ENCODE measurements around the gene PLEKHH1.

PLEKHH1 gene

DNA sequence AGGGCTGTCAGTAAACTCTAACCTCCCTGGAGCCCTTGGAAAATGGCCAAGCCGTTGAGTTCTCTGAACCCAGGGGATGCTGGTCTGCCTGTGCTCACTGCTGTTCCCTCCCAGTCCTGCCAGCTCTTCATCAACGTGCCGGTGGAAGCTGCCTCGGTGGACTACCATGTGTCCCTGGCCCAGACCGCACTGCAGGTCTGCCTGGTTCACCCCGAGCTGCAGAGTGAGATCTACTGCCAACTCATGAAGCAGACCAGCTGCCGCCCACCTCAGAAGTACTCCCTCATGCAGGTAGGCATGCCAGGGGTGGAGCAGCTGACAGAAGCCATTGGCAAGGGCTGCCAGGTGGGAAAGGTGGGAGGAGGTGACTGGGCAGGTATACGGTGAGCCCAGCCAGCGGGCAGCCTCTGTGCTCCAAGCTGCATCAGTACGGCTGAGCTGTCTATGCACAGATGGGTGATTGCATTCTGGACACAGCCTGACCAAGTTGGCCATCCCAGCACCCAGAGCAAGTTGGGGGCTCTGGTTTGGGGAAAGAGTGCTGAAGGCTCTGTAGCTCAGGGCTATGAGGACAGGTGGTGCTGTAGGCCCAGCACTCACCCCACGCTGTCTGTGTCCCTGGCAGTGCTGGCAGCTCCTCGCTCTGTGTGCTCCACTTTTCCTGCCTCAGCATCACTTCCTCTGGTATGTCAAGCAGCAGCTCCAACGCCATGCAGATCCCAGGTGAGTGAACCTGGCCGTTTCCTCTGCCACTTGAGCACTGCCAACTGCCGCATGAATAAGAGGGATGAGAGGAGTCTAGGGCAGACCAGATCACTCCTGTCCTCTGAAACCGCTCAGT, 45.0 kb downstream of the PLEKHH1 start:
- Mint-ChIP-seq H3K36me3 (ENCODE audit: low read depth) (peaks cover 37% of the 10 kb centered on the region), H3K27ac (no peak overlapping the region), H3K4me3 (no peak overlapping the region), H3K27me3 (ENCODE audit: low read depth, poor library complexity) (no peaks in the 10 kb centered on the region), H3K4me1 (no peaks in the 10 kb centered on the region), H3K9me3 (no peaks in the 10 kb centered on the region)
- TF ChIP-seq CTCF (IDR thresholded peaks at IDR 0.05): no peak
- no peak for DNase-seq

- Mint-ChIP-seq H3K9me3 (no peaks in the 10 kb centered on the region), H3K27me3 (ENCODE audit: low read depth, poor library complexity) (no peaks in the 10 kb centered on the region), H3K4me3 (no peak overlapping the region), H3K4me1 (no peaks in the 10 kb centered on the region), H3K36me3 (ENCODE audit: low read depth) (peaks cover 32% of the 10 kb centered on the region), H3K27ac (no peak overlapping the region)
- no peak for TF ChIP-seq CTCF (IDR thresholded peaks at IDR 0.05)
- DNase-seq: no peak
These were observed 46.0 kb downstream of the PLEKHH1 start for GRCh38 chr14:67579040-67579439.

DNA sequence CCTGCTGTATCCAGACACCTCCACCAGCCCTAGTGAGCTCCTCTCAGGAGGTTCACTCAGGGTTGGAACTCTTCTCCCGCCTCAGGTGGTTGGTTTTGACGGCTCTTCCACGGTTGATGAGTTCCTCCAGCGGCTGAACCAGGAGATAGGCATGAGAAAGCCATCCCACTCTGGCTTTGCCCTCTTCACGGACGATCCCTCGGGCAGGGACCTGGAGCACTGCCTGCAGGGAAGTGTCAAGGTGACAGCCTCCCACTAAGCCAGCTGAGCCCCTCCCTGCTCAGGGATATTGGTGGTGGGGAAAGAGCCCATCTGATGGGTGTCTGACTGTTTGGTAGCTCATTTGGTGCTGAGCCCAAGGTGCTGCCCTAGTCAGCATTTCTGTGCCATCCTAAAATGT, 46.5 kb downstream of the PLEKHH1 start:
- no peaks in the 10 kb centered on the region for H3K9me3 Mint-ChIP-seq
- peak overlapping the region; percentile 26 for H3K27ac Mint-ChIP-seq
- no peaks in the 10 kb centered on the region for H3K27me3 Mint-ChIP-seq (ENCODE audit: low read depth, poor library complexity)
- no peaks in the 10 kb centered on the region for H3K4me1 Mint-ChIP-seq
- no peak for DNase-seq
- H3K4me3 Mint-ChIP-seq: no peak overlapping the region
- H3K36me3 Mint-ChIP-seq (ENCODE audit: low read depth): peaks cover 32% of the 10 kb centered on the region
- TF ChIP-seq CTCF (IDR thresholded peaks at IDR 0.05): no peak

DNA sequence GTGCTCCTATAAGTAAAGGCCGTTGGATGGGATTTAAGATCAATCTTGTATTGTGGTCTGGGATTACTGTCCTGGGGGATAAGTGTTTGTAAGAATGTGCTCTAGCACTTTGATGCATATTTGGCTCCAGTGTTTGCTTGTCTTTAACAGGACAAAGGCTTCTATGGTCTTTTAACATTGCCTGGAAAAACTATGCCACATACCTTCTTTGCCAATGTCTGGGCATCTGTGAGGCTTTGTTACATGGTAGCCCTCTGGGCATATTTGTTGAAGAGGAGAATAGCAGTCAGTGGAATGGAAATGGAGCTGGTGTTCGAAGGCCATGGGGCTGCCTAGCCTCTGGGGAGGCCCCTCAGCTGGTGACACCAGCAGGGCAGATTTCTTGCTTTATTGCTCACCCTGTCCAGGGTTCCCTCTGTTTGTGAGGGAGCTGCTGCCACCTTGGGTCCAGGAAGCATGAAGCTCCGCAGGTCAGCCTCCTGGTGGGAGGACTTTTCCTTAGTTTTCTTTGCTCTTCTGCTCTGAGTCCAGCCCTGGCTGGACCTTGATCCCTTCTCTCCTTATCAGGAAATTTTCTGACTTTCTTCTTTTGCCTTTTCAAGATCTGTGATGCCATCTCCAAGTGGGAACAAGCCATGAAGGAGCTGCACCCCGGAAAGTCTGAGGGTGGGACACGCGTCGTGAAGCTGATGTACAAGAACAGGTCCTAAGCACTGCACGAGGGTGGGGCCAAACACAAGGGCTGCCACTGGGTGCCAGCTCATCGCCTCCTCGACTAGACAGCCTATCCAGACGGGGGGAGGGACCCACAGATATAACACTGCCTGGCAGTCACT, 47.5 kb downstream of the PLEKHH1 start:
- Mint-ChIP-seq H3K36me3 (ENCODE audit: low read depth) (peaks cover 27% of the 10 kb centered on the region), H3K27me3 (ENCODE audit: low read depth, poor library complexity) (no peaks in the 10 kb centered on the region), H3K27ac (no peak overlapping the region), H3K4me3 (no peak overlapping the region), H3K9me3 (no peaks in the 10 kb centered on the region), H3K4me1 (no peaks in the 10 kb centered on the region)
- no peak for TF ChIP-seq CTCF (IDR thresholded peaks at IDR 0.05)
- no peak for DNase-seq

DNA sequence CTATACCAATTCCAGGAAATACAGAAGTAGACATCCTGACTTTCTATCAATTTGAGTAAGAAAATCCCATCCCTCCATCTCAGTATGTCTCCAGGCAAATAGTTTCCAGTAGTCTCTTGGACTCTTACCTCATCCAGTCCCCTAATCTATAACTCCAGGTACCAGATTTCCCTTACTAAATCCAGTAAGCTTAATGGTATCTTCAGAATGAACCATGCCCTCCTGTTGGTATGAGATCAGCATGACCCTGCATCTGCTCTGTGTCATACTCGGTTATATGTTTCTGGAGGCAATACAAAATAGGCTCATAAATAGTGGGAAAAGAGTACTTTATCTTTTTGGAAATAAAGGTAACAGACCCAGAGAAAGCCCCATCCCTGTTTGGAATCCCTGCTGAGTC, 48.6 kb downstream of the PLEKHH1 start:
- Mint-ChIP-seq H3K27me3 (ENCODE audit: low read depth, poor library complexity) (no peaks in the 10 kb centered on the region), H3K4me3 (no peak overlapping the region), H3K9me3 (no peaks in the 10 kb centered on the region), H3K36me3 (ENCODE audit: low read depth) (peaks cover 18% of the 10 kb centered on the region), H3K27ac (no peak overlapping the region), H3K4me1 (no peaks in the 10 kb centered on the region)
- no peak for TF ChIP-seq CTCF (IDR thresholded peaks at IDR 0.05)
- DNase-seq: no peak

Measured in nephron progenitor cell (in vitro differentiated cells).